Right lobe of liver (tissue), 6 donors: ENCODE results near the gene ZCCHC10. TPM values are rescaled to one million over a fixed set of nuclear protein-coding genes. Genes with fewer than 3 reads are reported as not detected.
"Not testable (repeated sequence)": the region's sequence is repeated elsewhere in the genome, so short reads cannot be mapped to it uniquely, and the experiment has no call there.

Source experiments
- ATAC-seq, 4 donors: fragments of 200-7000 bp; cut with Tn5 transposase; one replicate each; pipeline ENCODE4 v1.9.1; 2020; ENCODE audit warnings: mild to moderate bottlenecking in 4 of 4, moderate library complexity in 4 of 4
- DNase-seq, 3 donors: peaks; one replicate each; pipeline ENCODE4 v3.0.0-alpha.2; 2020
- H3K27ac ChIP-seq, 3 donors: fragments of 200-600 bp; one replicate each; pipeline ENCODE4 v1.8.0; 2022
- H3K27me3 ChIP-seq, 2 donors: fragments of 200-600 bp; one replicate each; pipeline ENCODE4 v1.8.0; 2022
- H3K36me3 ChIP-seq, 4 donors: fragments of 200-600 bp; sonication (generic) in 1 of 4; one replicate each; pipeline versions ENCODE4 v1.5.1 to v1.8.0; 2017 to 2022; ENCODE audit warnings: control low read depth in 1 of 4
- H3K4me1 ChIP-seq, 4 donors: fragments of 200-600 bp; sonication (generic) in 1 of 4; one replicate each; pipeline versions ENCODE4 v1.5.1 to v1.8.0; 2017 to 2022; ENCODE audit warnings: control low read depth in 1 of 4
- H3K4me3 ChIP-seq, 3 donors: fragments of 200-600 bp; one replicate each; pipeline ENCODE4 v1.8.0; 2022
- H3K9me3 ChIP-seq, 4 donors: fragments of 200-600 bp; sonication (generic) in 1 of 4; one replicate each; pipeline versions ENCODE4 v1.5.1 to v1.8.0; 2017 to 2022; ENCODE audit warnings: control low read depth in 1 of 4
- CTCF ChIP-seq, 4 donors: fragments of 200-600 bp in 3 of 4; fragments of 450-650 bp in 1 of 4; IDR thresholded peaks; one replicate each; pipeline versions ENCODE4 v1.5.1 to v1.8.0; 2016 to 2022; ENCODE audit warnings: antibody characterized with exemption in 4 of 4, mild to moderate bottlenecking in 2 of 4
- POLR2A ChIP-seq: fragments of 450-650 bp; IDR thresholded peaks from one replicate; pipeline ENCODE4 v1.6.1; 2017; ENCODE audit warnings: antibody characterized with exemption, mild to moderate bottlenecking
- WGBS: methylation state at CpG from one replicate; pipeline ENCODE4 v1.1.6; 2018; ENCODE audit warnings: low coverage, low lambda C conversion rate; ENCODE audit not compliant: insufficient coverage; ENCODE audit errors: missing lambda C conversion rate; 5-methylcytosine and 5-hydroxymethylcytosine counted together
- intact Hi-C, 2 donors: fragments of 100-400 bp; cut with DNase I; formaldehyde crosslinking; loops; one replicate each; pipeline versions ENCODE4 v1.11.2 to v1.14.1; 2022
- total RNA-seq, 6 experiments: library from RNA; depleted of rRNA in 2 of 6; stranded (reverse); fragments of >200 nt in 2 of 6; fragmentation: NEBNext Ultra II Directional in 3 of 6; extraction: Animal tissue kit (Norgen Biotek cat#: 25700) in 3 of 6; gene quantifications; one replicate each; pipeline versions ENCODE4 v1.1.0 to v1.2.4, GENCODE V29; 2016 to 2023
- donor health status: DM: no; HTN: yes; CAD: no.
- donor health status: DM: no; HTN: no; CAD: no.
- donor health status: DM: no; HTN: no; CAD: no.
- donor health status: DM: no; HTN: yes; CAD: no.
- donor health status: DM: no; HTN: yes; CAD: no.

The ZCCHC10 gene
- total RNA-seq, 6 experiments from 2014 or later = 2.6 to 11.0 (median 9.0) TPM

GRCh38 chr5:132996307-132996706 is 30.0 kb downstream of the ZCCHC10 start:
- Histone ChIP-seq H3K36me3 (peaks cover 0 to 5% (median 2%) of the 10 kb centered on the region in 4 donors), H3K9me3 (no peaks in the 10 kb centered on the region)
- intact Hi-C loops = no loop called here

GRCh38 chr5:132987531-132988408 is 38.6 kb downstream of the ZCCHC10 start:
- no peak overlapping the region for H3K4me3 ChIP-seq
- H3K27me3 ChIP-seq = no peaks in the 10 kb centered on the region
- DNase-seq = no peak
- H3K9me3 ChIP-seq = no peaks in the 10 kb centered on the region
- no peak for TF ChIP-seq POLR2A
- no peak for TF ChIP-seq CTCF (IDR thresholded peaks at IDR 0.05)
- intact Hi-C loops = no loop called here
- no peak overlapping the region for H3K27ac ChIP-seq
- WGBS = 85% methylated on average over 27 of the region's 28 CpGs
- no peaks in the 10 kb centered on the region for H3K4me1 ChIP-seq
- no peak for ATAC-seq
- H3K36me3 ChIP-seq = no peaks in the 10 kb centered on the region

More at GRCh38 chr5:132996307-132996706, 30.0 kb downstream of the ZCCHC10 start:
- no peak for TF ChIP-seq CTCF (IDR thresholded peaks at IDR 0.05)
- no peak for TF ChIP-seq POLR2A
- ATAC-seq = no peak
- no peak overlapping the region for H3K4me3 ChIP-seq
- H3K27ac ChIP-seq = no peak overlapping the region
- DNase-seq = no peak
- H3K27me3 ChIP-seq = no peaks in the 10 kb centered on the region
- H3K4me1 ChIP-seq = no peaks in the 10 kb centered on the region
- WGBS = 73% methylated on average over 1 of the region's 1 CpG

- H3K9me3 ChIP-seq, H3K4me1 ChIP-seq, DNase-seq, ATAC-seq, H3K27ac ChIP-seq, H3K27me3 ChIP-seq, intact Hi-C loops, H3K4me3 ChIP-seq, H3K36me3 ChIP-seq: not testable (repeated sequence)
- WGBS = 90% methylated on average over 3 of the region's 30 CpGs
Observed at GRCh38 chr5:132982971-132983370, 43.4 kb downstream of the ZCCHC10 start.

GRCh38 chr5:132981288-132981687 is 45.1 kb downstream of the ZCCHC10 start:
- DNase-seq = no peak
- ATAC-seq = no peak
- TF ChIP-seq POLR2A (no peak), CTCF (IDR thresholded peaks at IDR 0.05) (no peak)
- Histone ChIP-seq H3K4me3 (no peak overlapping the region), H3K36me3 (no peaks in the 10 kb centered on the region), H3K4me1 (no peaks in the 10 kb centered on the region), H3K27ac (no peak overlapping the region), H3K9me3 (no peaks in the 10 kb centered on the region), H3K27me3 (no peaks in the 10 kb centered on the region)
- intact Hi-C loops = no loop called here
- 83% methylated on average over 3 of the region's 3 CpGs for WGBS

GRCh38 chr5:132979976-132980375 is 46.4 kb downstream of the ZCCHC10 start:
- intact Hi-C loops = no loop called here
- no peaks in the 10 kb centered on the region for H3K9me3 ChIP-seq
- H3K4me3 ChIP-seq = no peak overlapping the region
- no peaks in the 10 kb centered on the region for H3K27me3 ChIP-seq
- no peaks in the 10 kb centered on the region for H3K36me3 ChIP-seq
- DNase-seq (no peak), ATAC-seq (no peak)
- TF ChIP-seq POLR2A = no peak
- TF ChIP-seq CTCF (IDR thresholded peaks at IDR 0.05) = no peak
- WGBS = 47% methylated on average over 2 of the region's 2 CpGs
- H3K4me1 ChIP-seq = no peaks in the 10 kb centered on the region
- no peak overlapping the region for H3K27ac ChIP-seq
